Astrocyte of the spinal cord (primary cell): ENCODE measurements around the gene GNB1.

Source experiments
- DNase-seq: peaks from one replicate; pipeline ENCODE4 v3.0.0; 2011; ENCODE audit warnings: low read depth, low spot score
- H3K4me3 ChIP-seq: 2 replicates; pipeline ENCODE4 v1.5.1; 2011; ENCODE audit warnings: low read depth, mild to moderate bottlenecking, low read length, moderate library complexity
- in situ Hi-C: cut with HindIII; loops from 2 replicates; pipeline ENCODE4 v1.10.0; 2017; ENCODE audit warnings: low sequenced_read_pairs
- TF ChIP-seq, protein P1 (sequence below): IDR thresholded peaks from 2 replicates; pipeline ENCODE4 v1.5.1; 2012; ENCODE audit warnings: low read depth, mild to moderate bottlenecking, low read length, inconsistent platforms

Gene GNB1

GRCh38 chr1:1918901-1919303 lies 28.0 kb upstream of the GNB1 start, which contains the start of gene TMEM52:
Gene TMEM52 (minus strand): TSS chr1:1919279. CDS start chr1:1919265, 14 bp downstream.
- in situ Hi-C loops, result no loop called here
- no peak for DNase-seq
- H3K4me3 ChIP-seq, result peak within 1 kb of the TSS; percentile 33
- TF ChIP-seq, protein P1, sequence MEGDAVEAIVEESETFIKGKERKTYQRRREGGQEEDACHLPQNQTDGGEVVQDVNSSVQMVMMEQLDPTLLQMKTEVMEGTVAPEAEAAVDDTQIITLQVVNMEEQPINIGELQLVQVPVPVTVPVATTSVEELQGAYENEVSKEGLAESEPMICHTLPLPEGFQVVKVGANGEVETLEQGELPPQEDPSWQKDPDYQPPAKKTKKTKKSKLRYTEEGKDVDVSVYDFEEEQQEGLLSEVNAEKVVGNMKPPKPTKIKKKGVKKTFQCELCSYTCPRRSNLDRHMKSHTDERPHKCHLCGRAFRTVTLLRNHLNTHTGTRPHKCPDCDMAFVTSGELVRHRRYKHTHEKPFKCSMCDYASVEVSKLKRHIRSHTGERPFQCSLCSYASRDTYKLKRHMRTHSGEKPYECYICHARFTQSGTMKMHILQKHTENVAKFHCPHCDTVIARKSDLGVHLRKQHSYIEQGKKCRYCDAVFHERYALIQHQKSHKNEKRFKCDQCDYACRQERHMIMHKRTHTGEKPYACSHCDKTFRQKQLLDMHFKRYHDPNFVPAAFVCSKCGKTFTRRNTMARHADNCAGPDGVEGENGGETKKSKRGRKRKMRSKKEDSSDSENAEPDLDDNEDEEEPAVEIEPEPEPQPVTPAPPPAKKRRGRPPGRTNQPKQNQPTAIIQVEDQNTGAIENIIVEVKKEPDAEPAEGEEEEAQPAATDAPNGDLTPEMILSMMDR, result no peak

- DNase-seq, result no peak
- peak overlapping the region; percentile 33 for H3K4me3 ChIP-seq
- in situ Hi-C loops, result no loop called here
- TF ChIP-seq, protein P1, result no peak
These were observed 27.4 kb upstream of the GNB1 start for GRCh38 chr1:1917995-1918900.

GRCh38 chr1:1917304-1917976 lies 26.6 kb upstream of the GNB1 start:
- no peak for DNase-seq
- in situ Hi-C loops, result no loop called here
- TF ChIP-seq, protein P1, result no peak
- H3K4me3 ChIP-seq, result no peak overlapping the region

- H3K4me3 ChIP-seq, result no peak overlapping the region
- TF ChIP-seq, protein P1, result no peak
- DNase-seq, result no peak
- in situ Hi-C loops, result no loop called here
These were observed 26.0 kb upstream of the GNB1 start for GRCh38 chr1:1916851-1917251.

DNA sequence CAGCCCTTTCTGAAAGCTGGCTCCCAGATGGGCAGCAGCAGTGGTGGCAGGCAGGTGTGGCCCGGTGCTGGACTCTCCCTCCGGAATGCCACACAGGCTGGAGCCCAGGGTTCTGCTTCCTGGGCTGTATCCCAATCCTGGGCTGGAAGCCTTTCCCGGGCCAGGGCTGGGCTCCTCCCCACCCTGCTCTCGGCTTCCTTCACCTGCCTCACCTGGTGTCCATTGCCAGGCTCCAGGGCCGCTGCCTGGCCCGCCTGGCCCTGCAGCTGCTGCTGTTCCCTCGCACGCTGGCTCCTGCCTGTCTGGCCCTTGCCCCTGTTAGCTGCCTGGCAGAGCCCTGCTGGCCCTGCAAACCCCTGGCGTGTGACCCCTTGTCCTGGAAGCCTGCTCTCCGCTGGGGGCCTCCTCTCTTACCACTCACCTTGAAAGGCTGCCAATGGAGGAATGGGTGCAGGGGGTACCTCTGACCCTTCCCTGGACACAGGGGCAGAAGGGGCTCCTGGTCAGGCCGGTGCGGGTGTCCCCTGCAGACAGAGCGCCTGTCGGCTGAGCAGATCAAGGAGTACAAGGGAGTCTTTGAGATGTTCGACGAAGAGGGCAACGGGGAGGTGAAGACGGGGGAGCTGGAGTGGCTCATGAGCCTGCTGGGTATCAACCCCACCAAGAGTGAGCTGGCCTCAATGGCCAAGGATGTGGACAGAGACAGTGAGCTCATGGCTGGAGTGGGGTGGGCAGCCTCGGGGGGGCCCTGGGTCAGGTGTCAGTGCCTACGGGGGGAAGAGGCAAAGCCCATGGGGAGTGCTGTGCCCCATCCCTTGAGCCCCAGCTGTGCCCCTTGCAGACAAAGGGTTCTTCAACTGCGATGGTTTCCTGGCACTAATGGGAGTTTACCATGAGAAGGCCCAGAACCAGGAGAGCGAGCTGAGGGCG lies 25.3 kb upstream of the GNB1 start:
- in situ Hi-C loops, result no loop called here
- H3K4me3 ChIP-seq, result no peak overlapping the region
- TF ChIP-seq, protein P1, result no peak
- DNase-seq, result no peak
